GM23338 (cell line): ENCODE data around the gene ZNF804A. TPM values are rescaled to one million over a fixed set of nuclear protein-coding genes. Genes with fewer than 3 reads are reported as not detected.

Experiments
- ATAC-seq: fragments of 200-7000 bp; cut with Tn5 transposase; 3 replicates; pipeline ENCODE4 v1.9.1; 2020
- DNase-seq: peaks from one replicate; pipeline ENCODE4 v3.0.0-alpha.2; 2015; ENCODE audit warnings: low spot score
- H2AFZ ChIP-seq: fragments of 200-600 bp; sonication (generic); 2 replicates; pipeline ENCODE4 v1.8.0; 2016; ENCODE audit warnings: antibody characterized with exemption, mild to moderate bottlenecking, moderate library complexity
- H3F3A ChIP-seq: fragments of 200-600 bp; sonication (generic); replicated peaks from 2 replicates; pipeline ENCODE4 v1.8.0; 2017; ENCODE audit warnings: antibody characterized with exemption, mixed run types, low read depth
- H3K27ac ChIP-seq: fragments of 200-600 bp; sonication (generic); 2 replicates; pipeline ENCODE4 v1.6.1; 2016; ENCODE audit warnings: low read depth
- H3K27me3 ChIP-seq: fragments of 200-600 bp; sonication (generic); 2 replicates; pipeline ENCODE4 v1.8.0; 2016; ENCODE audit warnings: mild to moderate bottlenecking, mixed run types, moderate library complexity; ENCODE audit not compliant: insufficient read depth
- H3K36me3 ChIP-seq: fragments of 200-600 bp; sonication (generic); 2 replicates; pipeline ENCODE4 v1.8.0; 2016; ENCODE audit warnings: mild to moderate bottlenecking; ENCODE audit not compliant: insufficient read depth
- H3K4me1 ChIP-seq: fragments of 200-600 bp; sonication (generic); 2 replicates; pipeline ENCODE4 v1.8.0; 2016; ENCODE audit warnings: mild to moderate bottlenecking, moderate library complexity; ENCODE audit not compliant: insufficient read depth
- H3K4me2 ChIP-seq: fragments of 200-600 bp; sonication (generic); 2 replicates; pipeline ENCODE4 v1.7.1; 2017; ENCODE audit warnings: mixed run types
- H3K4me3 ChIP-seq: fragments of 200-600 bp; sonication (generic); 2 replicates; pipeline ENCODE4 v1.6.1; 2016; ENCODE audit warnings: mixed run types
- H3K79me2 ChIP-seq: fragments of 200-600 bp; sonication (generic); replicated peaks from 2 replicates; pipeline ENCODE4 v1.8.0; 2017; ENCODE audit warnings: mild to moderate bottlenecking; ENCODE audit not compliant: insufficient read depth
- H3K9me2 ChIP-seq: fragments of 200-600 bp; sonication (generic); 2 replicates; pipeline ENCODE4 v1.8.0; 2017; ENCODE audit not compliant: insufficient read depth
- H4K20me1 ChIP-seq: fragments of 200-600 bp; sonication (generic); replicated peaks from 2 replicates; pipeline ENCODE4 v1.8.0; 2017; ENCODE audit warnings: mild to moderate bottlenecking; ENCODE audit not compliant: insufficient read depth
- H3K27ac Mint-ChIP-seq: 2 replicates; pipeline ENCODE4 v1.8.0; 2020; ENCODE audit warnings: inconsistent platforms, mild to moderate bottlenecking, moderate library complexity, mixed read lengths
- H3K27me3 Mint-ChIP-seq: 3 replicates; pipeline ENCODE4 v1.8.0; 2022; ENCODE audit warnings: low read depth, mild to moderate bottlenecking, moderate library complexity, mixed read lengths, inconsistent platforms; ENCODE audit not compliant: insufficient read depth, poor library complexity
- H3K36me3 Mint-ChIP-seq: 3 replicates; pipeline ENCODE4 v1.8.0; 2021; ENCODE audit warnings: low read depth, mild to moderate bottlenecking, inconsistent platforms, moderate library complexity, mixed read lengths
- H3K4me1 Mint-ChIP-seq: 3 replicates; pipeline ENCODE4 v1.8.0; 2020; ENCODE audit warnings: mild to moderate bottlenecking, inconsistent platforms, mixed read lengths
- H3K4me3 Mint-ChIP-seq: 3 replicates; pipeline ENCODE4 v1.8.0; 2021; ENCODE audit warnings: moderate library complexity, mild to moderate bottlenecking, inconsistent platforms, mixed read lengths
- H3K9me3 Mint-ChIP-seq: 3 replicates; pipeline ENCODE4 v1.8.0; 2020; ENCODE audit warnings: moderate library complexity, mild to moderate bottlenecking, inconsistent platforms, mixed read lengths
- CREB1 ChIP-seq: fragments of 250-450 bp; sonication (Bioruptor Pico); IDR thresholded peaks from 2 replicates; pipeline ENCODE4 v1.5.0; 2020; ENCODE audit warnings: low read depth, mild to moderate bottlenecking, moderate library complexity
- EZH2 ChIP-seq: fragments of 200-600 bp; sonication (generic); IDR thresholded peaks from one replicate; pipeline ENCODE4 v1.8.0; 2017; ENCODE audit warnings: antibody characterized with exemption, mild to moderate bottlenecking, low read depth; ENCODE audit not compliant: unreplicated experiment
- EZH2phosphoT487 ChIP-seq: fragments of 200-600 bp; sonication (generic); IDR thresholded peaks from one replicate; pipeline ENCODE4 v1.8.1; 2018; ENCODE audit warnings: antibody characterized with exemption; ENCODE audit not compliant: unreplicated experiment
- JUNB ChIP-seq: IDR thresholded peaks from one replicate; pipeline ENCODE4 v1.6.1; 2016; ENCODE audit warnings: antibody characterized with exemption; ENCODE audit not compliant: unreplicated experiment
- POLR2AphosphoS5 ChIP-seq: IDR thresholded peaks from 2 replicates; pipeline ENCODE4 v1.6.1; 2016; ENCODE audit warnings: antibody characterized with exemption, low read depth
- STAT1 ChIP-seq: IDR thresholded peaks from one replicate; pipeline ENCODE4 v1.6.1; 2016; ENCODE audit warnings: antibody characterized with exemption; ENCODE audit not compliant: unreplicated experiment
- ZNF114 ChIP-seq: fragments of 250-450 bp; sonication (Bioruptor Pico); IDR thresholded peaks from 2 replicates; pipeline ENCODE4 v1.5.0; 2020; ENCODE audit warnings: mild to moderate bottlenecking, moderate library complexity
- ZNF331 ChIP-seq: fragments of 250-450 bp; sonication (Bioruptor Pico); IDR thresholded peaks from 2 replicates; pipeline ENCODE4 v1.5.0; 2020; ENCODE audit warnings: low read depth, mild to moderate bottlenecking, moderate library complexity
- polyA plus RNA-seq: library from polyadenylated mRNA; unstranded; fragments of >200 nt; fragmentation: Nextera tagmentation; extraction: Ambion mirVana; gene quantifications from 2 replicates; pipeline ENCODE4 v1.2.1, GENCODE V29; 2016
- total RNA-seq: library from RNA; depleted of rRNA; stranded (reverse); fragments of >200 nt; shearing (Covaris generic); gene quantifications from 2 replicates; pipeline ENCODE4 v1.2.3, GENCODE V29; 2014
- TF ChIP-seq, protein P1 (sequence below): IDR thresholded peaks from 2 replicates; pipeline ENCODE4 v1.6.1; 2016; ENCODE audit warnings: antibody characterized with exemption
- TF ChIP-seq, protein P2 (sequence below): IDR thresholded peaks from one replicate; pipeline ENCODE4 v1.6.1; 2018; ENCODE audit warnings: antibody characterized with exemption; ENCODE audit not compliant: unreplicated experiment
- TF ChIP-seq, protein P3 (sequence below): fragments of 250-450 bp; sonication (Bioruptor Pico); IDR thresholded peaks from 2 replicates; pipeline ENCODE4 v1.5.0; 2020; ENCODE audit warnings: mild to moderate bottlenecking, moderate library complexity

ZNF804A gene
- total and polyA plus RNA-seq, 2 experiments from 2014 or later = not detected

DNA sequence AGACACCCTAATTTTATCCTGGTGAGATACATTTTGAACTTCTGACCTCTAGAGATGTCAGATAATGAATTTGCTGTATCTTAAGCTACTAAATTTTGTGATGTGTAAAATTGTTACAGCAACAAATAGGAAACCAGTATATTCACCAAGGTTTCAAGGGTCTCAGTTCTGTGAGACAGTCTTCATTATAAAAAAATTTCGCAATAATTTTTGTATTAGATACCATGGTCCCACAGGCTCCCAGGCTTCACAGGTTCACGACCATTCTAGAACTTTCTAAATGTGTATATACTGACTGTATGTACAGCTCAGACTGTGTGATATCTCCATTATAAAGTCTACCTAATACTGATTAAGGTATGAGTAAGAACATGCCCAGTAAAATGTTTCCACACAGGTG lies 181.4 kb downstream of the ZNF804A start:
- no peak overlapping the region for H3K4me3 ChIP-seq
- peaks cover 12% of the 10 kb centered on the region for H3K4me1 ChIP-seq
- H3K4me2 ChIP-seq = no peak overlapping the region
- DNase-seq (no peak), ATAC-seq (no peak)
- H3K27me3 ChIP-seq = no peaks in the 10 kb centered on the region
- H3K9me2 ChIP-seq = no peaks in the 10 kb centered on the region
- Mint-ChIP-seq H3K9me3 (no peaks in the 10 kb centered on the region; the same call in 2 of the 3 replicates), H3K27ac (no peak overlapping the region), H3K4me1 (peaks cover 7% of the 10 kb centered on the region), H3K27me3 (no peaks in the 10 kb centered on the region), H3K4me3 (no peak overlapping the region), H3K36me3 (no peaks in the 10 kb centered on the region)
- H4K20me1 ChIP-seq = no peaks in the 10 kb centered on the region
- H3K79me2 ChIP-seq = no peaks in the 10 kb centered on the region
- H3F3A ChIP-seq = no peaks in the 10 kb centered on the region
- H3K36me3 ChIP-seq = no peaks in the 10 kb centered on the region
- no peak overlapping the region for H3K27ac ChIP-seq
- TF ChIP-seq POLR2AphosphoS5 = no peak
- TF ChIP-seq EZH2phosphoT487 = no peak
- no peak for TF ChIP-seq JUNB
- no peak for TF ChIP-seq STAT1
- no peak overlapping the region for H2AFZ ChIP-seq

DNA sequence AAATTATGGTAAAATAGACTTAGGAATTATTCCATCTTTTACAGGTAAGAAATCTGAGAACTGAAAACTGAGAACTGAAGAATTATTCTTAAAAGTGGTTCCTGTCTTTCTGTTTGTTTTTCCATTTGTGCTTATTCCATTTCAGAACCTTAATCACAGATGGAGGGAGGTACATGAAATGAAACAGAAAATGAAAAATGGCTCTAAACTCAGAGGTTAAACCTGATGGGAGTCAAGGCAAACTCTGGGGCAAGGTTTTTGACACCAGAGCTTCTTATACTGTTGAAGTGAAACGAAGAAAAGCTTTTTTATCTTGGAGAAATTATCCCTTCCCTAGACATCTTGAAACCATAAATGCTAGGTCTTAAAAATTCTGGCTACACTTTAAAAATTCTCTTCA lies 182.1 kb downstream of the ZNF804A start:
- H3K27me3 ChIP-seq = no peaks in the 10 kb centered on the region
- H3K27me3 Mint-ChIP-seq = no peaks in the 10 kb centered on the region
- H3K9me3 Mint-ChIP-seq = no peaks in the 10 kb centered on the region; the same call in 2 of the 3 replicates
- no peaks in the 10 kb centered on the region for H3K79me2 ChIP-seq
- no peak overlapping the region for H3K4me3 Mint-ChIP-seq
- ATAC-seq (no peak), DNase-seq (no peak)
- no peak overlapping the region for H2AFZ ChIP-seq
- H3K4me2 ChIP-seq = no peak overlapping the region
- no peaks in the 10 kb centered on the region for H3K9me2 ChIP-seq
- no peaks in the 10 kb centered on the region for H3F3A ChIP-seq
- H3K4me1 ChIP-seq = peaks cover 12% of the 10 kb centered on the region
- H3K4me3 ChIP-seq = no peak overlapping the region
- H3K36me3 ChIP-seq = no peaks in the 10 kb centered on the region
- peaks cover 7% of the 10 kb centered on the region for H3K4me1 Mint-ChIP-seq
- no peak overlapping the region for H3K27ac Mint-ChIP-seq
- no peaks in the 10 kb centered on the region for H4K20me1 ChIP-seq
- no peak overlapping the region for H3K27ac ChIP-seq
- H3K36me3 Mint-ChIP-seq = no peaks in the 10 kb centered on the region
- TF ChIP-seq CREB1 = no peak
- TF ChIP-seq ZNF114 (CRISPR knock-in tag) = no peak
- TF ChIP-seq STAT1 = no peak
- TF ChIP-seq, protein P1, sequence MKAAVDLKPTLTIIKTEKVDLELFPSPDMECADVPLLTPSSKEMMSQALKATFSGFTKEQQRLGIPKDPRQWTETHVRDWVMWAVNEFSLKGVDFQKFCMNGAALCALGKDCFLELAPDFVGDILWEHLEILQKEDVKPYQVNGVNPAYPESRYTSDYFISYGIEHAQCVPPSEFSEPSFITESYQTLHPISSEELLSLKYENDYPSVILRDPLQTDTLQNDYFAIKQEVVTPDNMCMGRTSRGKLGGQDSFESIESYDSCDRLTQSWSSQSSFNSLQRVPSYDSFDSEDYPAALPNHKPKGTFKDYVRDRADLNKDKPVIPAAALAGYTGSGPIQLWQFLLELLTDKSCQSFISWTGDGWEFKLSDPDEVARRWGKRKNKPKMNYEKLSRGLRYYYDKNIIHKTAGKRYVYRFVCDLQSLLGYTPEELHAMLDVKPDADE = no peak
- no peak for TF ChIP-seq EZH2phosphoT487
- no peak for TF ChIP-seq EZH2
- TF ChIP-seq, protein P2, sequence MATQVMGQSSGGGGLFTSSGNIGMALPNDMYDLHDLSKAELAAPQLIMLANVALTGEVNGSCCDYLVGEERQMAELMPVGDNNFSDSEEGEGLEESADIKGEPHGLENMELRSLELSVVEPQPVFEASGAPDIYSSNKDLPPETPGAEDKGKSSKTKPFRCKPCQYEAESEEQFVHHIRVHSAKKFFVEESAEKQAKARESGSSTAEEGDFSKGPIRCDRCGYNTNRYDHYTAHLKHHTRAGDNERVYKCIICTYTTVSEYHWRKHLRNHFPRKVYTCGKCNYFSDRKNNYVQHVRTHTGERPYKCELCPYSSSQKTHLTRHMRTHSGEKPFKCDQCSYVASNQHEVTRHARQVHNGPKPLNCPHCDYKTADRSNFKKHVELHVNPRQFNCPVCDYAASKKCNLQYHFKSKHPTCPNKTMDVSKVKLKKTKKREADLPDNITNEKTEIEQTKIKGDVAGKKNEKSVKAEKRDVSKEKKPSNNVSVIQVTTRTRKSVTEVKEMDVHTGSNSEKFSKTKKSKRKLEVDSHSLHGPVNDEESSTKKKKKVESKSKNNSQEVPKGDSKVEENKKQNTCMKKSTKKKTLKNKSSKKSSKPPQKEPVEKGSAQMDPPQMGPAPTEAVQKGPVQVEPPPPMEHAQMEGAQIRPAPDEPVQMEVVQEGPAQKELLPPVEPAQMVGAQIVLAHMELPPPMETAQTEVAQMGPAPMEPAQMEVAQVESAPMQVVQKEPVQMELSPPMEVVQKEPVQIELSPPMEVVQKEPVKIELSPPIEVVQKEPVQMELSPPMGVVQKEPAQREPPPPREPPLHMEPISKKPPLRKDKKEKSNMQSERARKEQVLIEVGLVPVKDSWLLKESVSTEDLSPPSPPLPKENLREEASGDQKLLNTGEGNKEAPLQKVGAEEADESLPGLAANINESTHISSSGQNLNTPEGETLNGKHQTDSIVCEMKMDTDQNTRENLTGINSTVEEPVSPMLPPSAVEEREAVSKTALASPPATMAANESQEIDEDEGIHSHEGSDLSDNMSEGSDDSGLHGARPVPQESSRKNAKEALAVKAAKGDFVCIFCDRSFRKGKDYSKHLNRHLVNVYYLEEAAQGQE = no peak
- no peak for TF ChIP-seq ZNF331
- TF ChIP-seq, protein P3, sequence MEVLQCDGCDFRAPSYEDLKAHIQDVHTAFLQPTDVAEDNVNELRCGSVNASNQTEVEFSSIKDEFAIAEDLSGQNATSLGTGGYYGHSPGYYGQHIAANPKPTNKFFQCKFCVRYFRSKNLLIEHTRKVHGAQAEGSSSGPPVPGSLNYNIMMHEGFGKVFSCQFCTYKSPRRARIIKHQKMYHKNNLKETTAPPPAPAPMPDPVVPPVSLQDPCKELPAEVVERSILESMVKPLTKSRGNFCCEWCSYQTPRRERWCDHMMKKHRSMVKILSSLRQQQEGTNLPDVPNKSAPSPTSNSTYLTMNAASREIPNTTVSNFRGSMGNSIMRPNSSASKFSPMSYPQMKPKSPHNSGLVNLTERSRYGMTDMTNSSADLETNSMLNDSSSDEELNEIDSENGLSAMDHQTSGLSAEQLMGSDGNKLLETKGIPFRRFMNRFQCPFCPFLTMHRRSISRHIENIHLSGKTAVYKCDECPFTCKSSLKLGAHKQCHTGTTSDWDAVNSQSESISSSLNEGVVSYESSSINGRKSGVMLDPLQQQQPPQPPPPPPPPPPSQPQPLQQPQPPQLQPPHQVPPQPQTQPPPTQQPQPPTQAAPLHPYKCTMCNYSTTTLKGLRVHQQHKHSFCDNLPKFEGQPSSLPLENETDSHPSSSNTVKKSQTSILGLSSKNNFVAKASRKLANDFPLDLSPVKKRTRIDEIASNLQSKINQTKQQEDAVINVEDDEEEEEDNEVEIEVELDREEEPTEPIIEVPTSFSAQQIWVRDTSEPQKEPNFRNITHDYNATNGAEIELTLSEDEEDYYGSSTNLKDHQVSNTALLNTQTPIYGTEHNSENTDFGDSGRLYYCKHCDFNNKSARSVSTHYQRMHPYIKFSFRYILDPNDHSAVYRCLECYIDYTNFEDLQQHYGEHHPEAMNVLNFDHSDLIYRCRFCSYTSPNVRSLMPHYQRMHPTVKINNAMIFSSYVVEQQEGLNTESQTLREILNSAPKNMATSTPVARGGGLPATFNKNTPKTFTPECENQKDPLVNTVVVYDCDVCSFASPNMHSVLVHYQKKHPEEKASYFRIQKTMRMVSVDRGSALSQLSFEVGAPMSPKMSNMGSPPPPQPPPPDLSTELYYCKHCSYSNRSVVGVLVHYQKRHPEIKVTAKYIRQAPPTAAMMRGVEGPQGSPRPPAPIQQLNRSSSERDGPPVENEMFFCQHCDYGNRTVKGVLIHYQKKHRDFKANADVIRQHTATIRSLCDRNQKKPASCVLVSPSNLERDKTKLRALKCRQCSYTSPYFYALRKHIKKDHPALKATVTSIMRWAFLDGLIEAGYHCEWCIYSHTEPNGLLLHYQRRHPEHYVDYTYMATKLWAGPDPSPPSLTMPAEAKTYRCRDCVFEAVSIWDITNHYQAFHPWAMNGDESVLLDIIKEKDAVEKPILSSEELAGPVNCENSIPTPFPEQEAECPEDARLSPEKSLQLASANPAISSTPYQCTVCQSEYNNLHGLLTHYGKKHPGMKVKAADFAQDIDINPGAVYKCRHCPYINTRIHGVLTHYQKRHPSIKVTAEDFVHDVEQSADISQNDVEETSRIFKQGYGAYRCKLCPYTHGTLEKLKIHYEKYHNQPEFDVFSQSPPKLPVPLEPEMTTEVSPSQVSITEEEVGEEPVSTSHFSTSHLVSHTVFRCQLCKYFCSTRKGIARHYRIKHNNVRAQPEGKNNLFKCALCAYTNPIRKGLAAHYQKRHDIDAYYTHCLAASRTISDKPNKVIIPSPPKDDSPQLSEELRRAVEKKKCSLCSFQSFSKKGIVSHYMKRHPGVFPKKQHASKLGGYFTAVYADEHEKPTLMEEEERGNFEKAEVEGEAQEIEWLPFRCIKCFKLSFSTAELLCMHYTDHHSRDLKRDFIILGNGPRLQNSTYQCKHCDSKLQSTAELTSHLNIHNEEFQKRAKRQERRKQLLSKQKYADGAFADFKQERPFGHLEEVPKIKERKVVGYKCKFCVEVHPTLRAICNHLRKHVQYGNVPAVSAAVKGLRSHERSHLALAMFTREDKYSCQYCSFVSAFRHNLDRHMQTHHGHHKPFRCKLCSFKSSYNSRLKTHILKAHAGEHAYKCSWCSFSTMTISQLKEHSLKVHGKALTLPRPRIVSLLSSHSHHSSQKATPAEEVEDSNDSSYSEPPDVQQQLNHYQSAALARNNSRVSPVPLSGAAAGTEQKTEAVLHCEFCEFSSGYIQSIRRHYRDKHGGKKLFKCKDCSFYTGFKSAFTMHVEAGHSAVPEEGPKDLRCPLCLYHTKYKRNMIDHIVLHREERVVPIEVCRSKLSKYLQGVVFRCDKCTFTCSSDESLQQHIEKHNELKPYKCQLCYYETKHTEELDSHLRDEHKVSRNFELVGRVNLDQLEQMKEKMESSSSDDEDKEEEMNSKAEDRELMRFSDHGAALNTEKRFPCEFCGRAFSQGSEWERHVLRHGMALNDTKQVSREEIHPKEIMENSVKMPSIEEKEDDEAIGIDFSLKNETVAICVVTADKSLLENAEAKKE (CRISPR knock-in tag) = no peak
